Activated CD8-positive, alpha-beta memory T cell treated with anti-CD3 and anti-CD28 coated beads for 36 hours (primary cell): ENCODE results near the gene SHROOM2. TPM values are rescaled to one million over a fixed set of nuclear protein-coding genes. Genes with fewer than 3 reads are reported as not detected.

Experiments used
- CTCF ChIA-PET: fragments of 350-600 bp; sonication (Branson Sonifier 250); formaldehyde crosslinking; loops from one replicate; lab custom pipeline; 2021; ENCODE audit warnings: antibody characterized with exemption; lab: Charles Lee
- POLR2A ChIA-PET: fragments of 350-600 bp; sonication (Branson Sonifier 250); formaldehyde crosslinking; loops from one replicate; lab custom pipeline; 2021; ENCODE audit warnings: antibody characterized with exemption; lab: Charles Lee
- total RNA-seq, 2 experiments: library from RNA; stranded (reverse); gene quantifications; one replicate each; pipeline ENCODE4 v1.2.3, GENCODE V29; 2021

Gene SHROOM2
- total RNA-seq, 2 experiments from 2014 or later = not detected

- ChIA-PET CTCF (no interaction called here), POLR2A (interaction anchor here (0.7 kb wide), 1 partner anchor 223 kb away, joined by 3 read pairs; no protein-coding TSS in a partner anchor)
These were observed 74.6 kb downstream of the SHROOM2 start for GRCh38 chrX:9860826-9861225.

- ChIA-PET POLR2A (no interaction called here), CTCF (no interaction called here)
These were observed 75.5 kb downstream of the SHROOM2 start for GRCh38 chrX:9861711-9862110.

- ChIA-PET POLR2A (no interaction called here), CTCF (no interaction called here)
These were observed 76.3 kb downstream of the SHROOM2 start for GRCh38 chrX:9862525-9862924.

- ChIA-PET POLR2A (no interaction called here), CTCF (no interaction called here)
These were observed 76.7 kb downstream of the SHROOM2 start for GRCh38 chrX:9862953-9863352.

GRCh38 chrX:9864011-9864410 lies 77.8 kb downstream of the SHROOM2 start:
- CTCF ChIA-PET = no interaction called here
- POLR2A ChIA-PET = no interaction called here

GRCh38 chrX:9865804-9866472 lies 79.7 kb downstream of the SHROOM2 start:
- CTCF ChIA-PET = interaction anchor here (0.7 kb wide), 1 partner anchor 723 kb away, joined by 4 read pairs; no protein-coding TSS in a partner anchor

GRCh38 chrX:9866633-9867032 lies 80.4 kb downstream of the SHROOM2 start:
- POLR2A ChIA-PET = no interaction called here

More at GRCh38 chrX:9865804-9866472, 79.7 kb downstream of the SHROOM2 start:
- POLR2A ChIA-PET = no interaction called here

GRCh38 chrX:9867226-9867625 lies 81.0 kb downstream of the SHROOM2 start:
- ChIA-PET CTCF (no interaction called here), POLR2A (no interaction called here)

More at GRCh38 chrX:9866633-9867032, 80.4 kb downstream of the SHROOM2 start:
- CTCF ChIA-PET = interaction anchor here (0.7 kb wide), 1 partner anchor 723 kb away, joined by 4 read pairs; no protein-coding TSS in a partner anchor

GRCh38 chrX:9867753-9868152 lies 81.5 kb downstream of the SHROOM2 start:
- CTCF ChIA-PET = no interaction called here

GRCh38 chrX:9871701-9872268 lies 85.6 kb downstream of the SHROOM2 start:
- POLR2A ChIA-PET = no interaction called here
- CTCF ChIA-PET = interaction anchor here (0.6 kb wide), 1 partner anchor 102 kb away, joined by 3 read pairs; no protein-coding TSS in a partner anchor

More at GRCh38 chrX:9867753-9868152, 81.5 kb downstream of the SHROOM2 start:
- POLR2A ChIA-PET = no interaction called here

GRCh38 chrX:9873360-9873759 lies 87.1 kb downstream of the SHROOM2 start:
- CTCF ChIA-PET = interaction anchor here (1.1 to 1.4 kb wide), 2 partner anchors 10 to 246 kb away, joined by 3 to 6 read pairs; no protein-coding TSS in a partner anchor
- POLR2A ChIA-PET = no interaction called here

GRCh38 chrX:9873952-9874351 lies 87.7 kb downstream of the SHROOM2 start:
- POLR2A ChIA-PET = no interaction called here
- CTCF ChIA-PET = interaction anchor here (1.1 to 1.4 kb wide), 2 partner anchors 9 to 246 kb away, joined by 3 to 6 read pairs; no protein-coding TSS in a partner anchor

- POLR2A ChIA-PET = no interaction called here
These were observed 88.3 kb downstream of the SHROOM2 start for GRCh38 chrX:9874483-9874882.

GRCh38 chrX:9875801-9876200 lies 89.6 kb downstream of the SHROOM2 start:
- CTCF ChIA-PET = no interaction called here
- POLR2A ChIA-PET = no interaction called here

More at GRCh38 chrX:9874483-9874882, 88.3 kb downstream of the SHROOM2 start:
- CTCF ChIA-PET = interaction anchor here (1.1 to 1.4 kb wide), 2 partner anchors 9 to 245 kb away, joined by 3 to 6 read pairs; no protein-coding TSS in a partner anchor

- ChIA-PET CTCF (interaction anchor here (2.2 kb wide), 1 partner anchor 244 kb away, joined by 7 read pairs; no protein-coding TSS in a partner anchor), POLR2A (no interaction called here)
These were observed 90.0 kb downstream of the SHROOM2 start for GRCh38 chrX:9876201-9876600.

GRCh38 chrX:9878146-9878820 lies 92.1 kb downstream of the SHROOM2 start:
- ChIA-PET POLR2A (no interaction called here), CTCF (interaction anchor here (2.2 kb wide), 1 partner anchor 242 kb away, joined by 7 read pairs; no protein-coding TSS in a partner anchor)

- ChIA-PET CTCF (no interaction called here), POLR2A (no interaction called here)
These were observed 94.0 kb downstream of the SHROOM2 start for GRCh38 chrX:9880237-9880636.

GRCh38 chrX:9880870-9881269 lies 94.6 kb downstream of the SHROOM2 start:
- ChIA-PET POLR2A (no interaction called here), CTCF (no interaction called here)

GRCh38 chrX:9882669-9883446 lies 96.6 kb downstream of the SHROOM2 start:
- ChIA-PET CTCF (interaction anchor here (0.6 to 0.8 kb wide), 2 partner anchors 9 to 111 kb away, joined by 3 read pairs; no protein-coding TSS in a partner anchor), POLR2A (no interaction called here)
